NCI-H748 (cell line): ENCODE measurements around the gene SLC22A15.
"Not testable (repeated sequence)": the region's sequence is repeated elsewhere in the genome, so short reads cannot be mapped to it uniquely, and the experiment has no call there.

ENCODE experiments used
- DNase-seq: peaks from one replicate; lab custom pipeline; 2025; ENCODE audit not compliant: unreplicated experiment; lab: John Stamatoyannopoulos, UW

SLC22A15 gene

DNA sequence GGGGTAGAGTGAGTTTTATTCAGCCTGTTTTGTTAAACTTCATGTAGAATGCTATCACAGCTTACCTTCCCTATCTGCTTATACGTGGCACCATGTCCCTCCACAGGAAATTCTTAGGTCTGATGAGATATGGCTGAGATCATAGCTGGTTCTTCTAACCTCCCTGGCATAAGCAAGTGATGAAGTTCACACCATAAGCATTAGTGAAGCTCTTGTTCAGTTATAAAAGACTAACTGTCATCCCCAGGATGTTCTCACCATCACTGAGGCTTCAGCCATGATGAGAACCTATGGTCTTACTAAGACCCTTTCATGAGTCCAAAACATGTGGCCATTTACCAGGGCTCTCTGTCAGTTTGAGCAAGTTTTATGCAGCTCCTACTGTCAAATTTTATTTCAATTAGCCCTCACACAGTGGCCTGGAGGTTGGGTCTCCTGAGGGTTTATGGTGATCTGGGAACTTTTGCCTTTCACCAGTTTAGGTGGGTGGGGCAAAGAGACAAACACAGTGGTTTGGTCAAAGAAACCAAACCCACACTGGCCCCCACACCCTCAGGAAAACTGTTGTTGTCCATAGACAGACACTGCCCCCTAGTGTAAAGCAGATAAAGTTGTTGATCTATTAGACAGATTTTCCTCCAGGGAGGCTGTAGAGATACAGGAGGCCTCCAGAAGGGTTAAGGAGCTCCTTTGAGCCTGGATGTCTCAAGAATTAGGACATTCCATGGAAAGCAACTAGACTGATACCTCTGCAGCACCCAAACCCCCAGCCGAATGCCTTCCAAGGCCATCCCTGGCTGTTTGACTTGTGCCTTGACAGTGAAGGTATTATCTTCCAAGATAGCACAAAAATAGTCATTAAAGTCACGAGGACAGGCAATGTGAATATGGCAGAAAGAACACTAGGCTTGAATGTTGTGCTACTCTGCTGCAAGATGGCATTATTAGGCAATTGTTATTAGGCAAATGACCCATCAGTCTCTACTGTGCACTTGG lies 5.0 kb downstream of the SLC22A15 start:
- DNase-seq = peak; percentile 45

GRCh38 chr1:115982400-115982799 lies 6.1 kb downstream of the SLC22A15 start:
- DNase-seq = no peak

GRCh38 chr1:115983584-115983983 lies 7.3 kb downstream of the SLC22A15 start:
- DNase-seq = no peak

- peak; percentile 34 for DNase-seq
These were observed 11.3 kb downstream of the SLC22A15 start for GRCh38 chr1:115987623-115988022.

GRCh38 chr1:115988953-115989352 lies 12.6 kb downstream of the SLC22A15 start:
- no peak for DNase-seq

DNA sequence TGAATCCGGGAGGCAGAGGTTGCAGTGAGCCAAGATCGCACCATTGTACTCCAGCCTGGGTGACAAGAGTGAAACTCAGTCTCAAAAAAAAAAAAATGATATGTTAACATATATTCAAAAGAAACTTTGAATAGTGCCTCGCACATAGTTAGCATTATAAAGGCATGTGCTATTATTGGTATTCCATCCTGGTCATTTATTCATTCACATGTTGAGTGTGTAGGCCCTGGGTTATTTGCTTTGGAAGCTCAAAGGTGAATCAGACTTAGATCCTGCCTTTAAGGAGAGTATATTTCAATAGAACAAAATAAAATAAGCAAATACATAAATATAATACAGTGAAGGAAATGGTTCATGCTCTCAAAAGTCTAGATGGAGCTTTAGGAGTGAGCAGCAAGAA lies 13.4 kb downstream of the SLC22A15 start:
- no peak for DNase-seq

GRCh38 chr1:115991909-115992308 lies 15.6 kb downstream of the SLC22A15 start:
- no peak for DNase-seq

DNA sequence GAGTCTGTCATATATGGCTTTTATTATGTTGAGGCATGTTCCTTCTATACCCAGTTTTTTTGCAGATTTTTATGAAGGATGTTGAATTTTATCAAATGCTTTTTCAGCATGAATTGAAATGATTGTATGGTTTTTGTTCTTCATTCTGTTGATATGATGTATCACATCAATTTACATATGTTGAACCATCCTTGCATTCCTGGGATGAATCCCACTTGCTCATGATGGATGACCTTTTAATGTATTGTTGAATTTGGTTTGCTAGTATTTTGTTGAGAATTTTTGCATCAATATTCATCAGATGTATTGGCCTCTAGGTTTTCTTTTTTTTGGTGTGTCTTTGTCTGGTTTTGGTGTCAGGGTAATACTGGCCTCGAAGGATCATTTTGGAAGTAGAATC lies 21.6 kb downstream of the SLC22A15 start:
- DNase-seq = not testable (repeated sequence)

DNA sequence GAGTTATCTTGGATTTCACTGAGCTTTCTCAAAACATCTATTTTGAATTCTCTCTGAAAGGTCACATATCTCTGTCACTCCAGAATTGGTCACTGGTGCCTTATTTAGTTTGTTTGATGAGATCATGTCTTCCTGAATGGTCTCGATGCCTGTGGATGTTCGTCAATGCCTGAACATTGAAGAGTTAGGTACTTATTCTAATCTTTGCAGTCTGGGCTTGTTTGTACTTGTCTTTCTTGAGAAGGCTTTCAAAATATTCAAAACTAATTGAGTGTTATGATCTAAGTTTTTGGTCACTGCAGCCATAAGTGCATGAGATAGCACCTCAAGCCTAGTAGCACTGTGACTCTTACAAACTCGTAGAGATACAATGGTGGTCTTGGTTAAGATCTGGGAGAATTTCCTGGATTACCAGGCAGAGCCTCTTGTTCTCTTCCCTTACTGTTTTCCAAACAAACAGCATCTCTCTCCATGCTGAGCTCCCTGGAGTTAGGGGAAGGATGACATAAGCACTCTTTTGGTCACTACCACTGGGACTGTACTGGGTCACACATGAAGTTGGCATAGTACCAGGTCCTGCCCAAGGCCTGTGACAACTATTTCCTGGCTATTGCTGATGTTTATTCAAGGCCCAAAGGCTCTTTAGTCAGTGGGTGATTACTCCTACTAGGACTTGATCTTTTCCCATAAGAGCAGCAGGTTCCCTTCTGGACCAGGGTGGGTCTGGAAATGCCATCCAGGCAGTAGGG lies 25.6 kb downstream of the SLC22A15 start:
- DNase-seq = no peak

- no peak for DNase-seq
These were observed 26.6 kb downstream of the SLC22A15 start for GRCh38 chr1:116002781-116003420.

DNA sequence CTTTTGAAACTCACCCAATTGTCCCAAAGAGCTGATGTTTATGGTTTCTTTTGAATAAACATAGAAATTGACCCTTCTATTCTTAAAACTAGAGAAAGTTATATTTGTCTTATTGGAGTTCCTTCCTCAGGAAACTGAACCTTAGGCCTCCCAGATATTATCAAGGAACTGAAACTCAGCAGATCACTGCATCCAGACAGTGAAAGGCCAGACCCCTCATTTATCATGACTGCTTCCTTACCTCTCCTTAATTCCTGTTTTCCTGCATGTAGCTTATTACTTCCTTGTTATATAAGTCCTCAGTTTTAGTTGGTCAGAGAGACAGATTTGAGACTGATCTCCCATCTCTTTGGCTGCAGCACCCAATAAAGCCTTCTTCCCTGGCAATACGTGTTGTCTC lies 27.5 kb downstream of the SLC22A15 start:
- DNase-seq = no peak

DNA sequence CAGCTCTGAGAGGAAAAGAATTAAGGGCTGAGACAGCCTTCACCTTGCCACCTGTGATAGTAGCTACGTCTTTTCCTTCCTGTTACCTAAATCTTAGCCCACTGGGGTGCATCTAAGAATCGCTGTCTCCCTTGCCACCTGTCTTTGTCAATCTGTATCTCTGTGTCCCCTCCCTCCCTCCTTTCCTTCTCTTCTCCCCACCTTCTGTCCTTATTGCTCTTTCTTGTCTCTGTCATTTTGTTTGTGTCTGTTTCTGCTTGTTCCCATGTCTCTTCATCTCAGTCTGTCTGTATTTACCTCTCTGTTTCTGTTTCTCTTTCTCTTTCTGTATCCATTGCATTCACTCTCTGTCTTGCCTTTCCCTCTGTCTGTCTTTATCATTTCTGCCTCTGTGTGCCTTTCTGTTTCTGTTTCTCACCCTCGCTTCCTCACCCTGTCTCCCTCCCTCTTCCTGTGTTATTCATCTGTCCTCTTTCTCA lies 30.2 kb downstream of the SLC22A15 start:
- DNase-seq = no peak

GRCh38 chr1:116008656-116009390 lies 32.5 kb downstream of the SLC22A15 start:
- DNase-seq = no peak

DNA sequence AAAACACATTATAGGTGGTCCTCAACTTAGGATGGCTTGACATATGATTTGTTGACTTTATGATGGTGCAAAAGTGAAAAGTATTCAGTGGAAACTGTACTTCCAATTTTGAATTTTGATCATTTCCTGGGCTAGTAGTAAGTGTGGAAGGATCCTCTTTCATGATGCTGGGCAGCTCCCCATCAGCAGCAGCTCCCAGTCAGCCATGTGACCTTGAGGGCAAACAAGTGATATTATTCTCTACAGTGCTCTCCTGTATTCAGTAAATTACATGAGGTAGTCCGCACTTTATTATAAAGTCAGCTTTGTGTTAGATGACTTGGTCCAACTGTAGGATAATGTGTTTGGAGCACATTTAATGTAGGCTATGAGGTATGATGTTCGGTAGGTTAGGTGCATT lies 36.4 kb downstream of the SLC22A15 start:
- no peak for DNase-seq

GRCh38 chr1:116015679-116016078 lies 39.4 kb downstream of the SLC22A15 start:
- DNase-seq = no peak

GRCh38 chr1:116018007-116018406 lies 41.7 kb downstream of the SLC22A15 start:
- no peak for DNase-seq

DNA sequence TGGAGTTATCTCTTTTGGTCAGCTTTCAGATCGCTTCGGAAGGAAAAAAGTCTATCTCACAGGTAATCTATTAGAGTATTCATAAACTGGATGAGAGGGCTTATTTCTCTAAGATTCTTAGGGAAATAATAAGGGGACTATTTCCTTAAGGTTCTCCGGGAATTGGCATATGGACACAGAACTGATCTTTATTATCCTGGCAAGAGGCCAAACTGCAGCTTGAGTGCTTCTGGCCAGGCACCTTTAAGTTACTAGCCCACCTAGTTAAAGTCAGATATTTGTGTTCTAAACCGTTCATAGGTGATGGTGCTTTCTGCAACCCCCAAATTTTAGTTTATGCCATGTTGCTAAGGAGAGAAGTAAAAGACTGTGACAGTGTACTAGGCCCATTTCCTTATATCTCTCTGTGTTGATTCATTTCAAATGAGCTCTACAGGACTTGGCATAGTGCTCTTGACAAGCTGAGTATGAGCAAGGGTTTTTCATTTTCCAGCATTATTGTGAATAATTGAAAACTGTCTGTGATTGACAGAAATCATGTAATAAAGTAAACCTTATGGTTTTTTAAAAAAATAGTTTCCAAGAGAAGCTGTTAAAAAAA lies 43.4 kb downstream of the SLC22A15 start:
- no peak for DNase-seq

DNA sequence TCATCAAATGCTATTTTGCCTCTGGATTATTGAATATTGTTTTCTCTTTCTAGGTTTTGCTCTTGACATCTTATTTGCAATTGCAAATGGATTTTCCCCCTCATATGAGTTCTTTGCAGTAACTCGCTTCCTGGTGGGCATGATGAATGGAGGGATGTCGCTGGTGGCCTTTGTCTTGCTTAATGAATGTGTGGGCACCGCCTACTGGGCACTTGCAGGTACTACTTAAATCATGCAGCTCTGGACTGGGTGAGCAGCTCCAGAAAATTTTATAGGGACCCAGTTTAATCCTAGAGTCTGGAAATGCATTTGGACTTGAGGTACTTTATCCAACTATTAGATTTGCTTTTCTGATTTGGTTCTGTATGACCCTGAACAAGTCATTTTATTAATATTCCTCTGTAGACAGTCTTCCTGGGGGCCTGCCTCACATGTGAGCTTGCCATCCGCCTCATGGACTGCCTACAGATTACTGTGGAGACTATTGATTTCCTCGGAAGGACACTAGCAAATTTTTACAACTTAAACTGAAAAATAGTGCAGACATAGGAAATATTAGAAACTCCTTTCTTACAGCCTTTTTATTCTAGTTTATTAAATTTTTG lies 44.5 kb downstream of the SLC22A15 start:
- DNase-seq = peak; percentile 86

DNA sequence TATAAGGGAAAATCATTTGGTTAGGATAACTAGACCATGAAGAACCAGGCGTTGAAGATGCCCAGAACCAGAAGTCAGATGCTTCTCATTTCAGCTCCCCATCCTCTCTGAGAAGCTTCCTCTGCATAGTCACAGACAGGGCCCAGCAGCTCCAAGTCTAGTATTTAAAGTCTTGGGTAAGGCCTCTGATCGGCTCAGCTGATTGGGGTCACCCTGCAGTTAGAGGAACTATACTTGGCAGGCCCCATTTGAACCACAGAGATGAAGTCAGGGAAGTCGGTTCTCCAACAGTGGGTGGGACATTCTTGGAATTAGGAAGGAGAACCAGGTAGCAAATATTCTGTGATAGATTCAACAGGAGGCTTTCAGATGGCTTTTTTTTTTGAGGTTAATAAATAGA lies 48.3 kb downstream of the SLC22A15 start:
- DNase-seq = no peak

- no peak for DNase-seq
These were observed 50.3 kb downstream of the SLC22A15 start for GRCh38 chr1:116026631-116027030.
